ENCODE measurements around the gene NTF4. TPM values are rescaled to one million over a fixed set of nuclear protein-coding genes. Genes with fewer than 3 reads are reported as not detected.

The NTF4 gene
- total RNA-seq, 1 donor from 2014 or later: 3.8 TPM

- Histone ChIP-seq H3K36me3 (peaks cover 12% of the 10 kb centered on the region), H3K27ac (no peak overlapping the region), H3K9me3 (ENCODE audit: low read depth) (no peaks in the 10 kb centered on the region), H3F3A (ENCODE audit: low read depth) (peaks cover 44% of the 10 kb centered on the region), H4K20me1 (ENCODE audit: low read depth) (peaks cover 99% of the 10 kb centered on the region), H3K4me3 (no peak overlapping the region), H3K9ac (no peak overlapping the region), H3K27me3 (no peaks in the 10 kb centered on the region), H3K79me2 (ENCODE audit: low read depth) (peaks cover 99% of the 10 kb centered on the region), H3K4me1 (peaks cover 10% of the 10 kb centered on the region), H3K4me2 (no peak overlapping the region), H2AFZ (replicated peaks) (no peak overlapping the region)
- Mint-ChIP-seq H3K27me3 (ENCODE audit: insufficient read depth, low read depth) (no peaks in the 10 kb centered on the region), H3K4me1 (peaks cover 8% of the 10 kb centered on the region), H3K9me3 (no peaks in the 10 kb centered on the region), H3K27ac (no peak overlapping the region), H3K4me3 (no peak overlapping the region), H3K36me3 (peaks cover 30% of the 10 kb centered on the region)
- DNase-seq (ENCODE audit: low spot score): no peak
- TF ChIP-seq EZH2 (IDR thresholded peaks at IDR 0.05) (no peak), CTCF (IDR thresholded peaks at IDR 0.05) (no peak), EZH2phosphoT487 (IDR thresholded peaks at IDR 0.05) (no peak)
These were observed 26.9 kb upstream of the NTF4 start for GRCh38 chr19:49091391-49092038.

GRCh38 chr19:49086296-49086695 is 21.7 kb upstream of the NTF4 start:
- Histone ChIP-seq H3K9ac (peak overlapping the region; percentile 96), H3K4me1 (peaks cover 18% of the 10 kb centered on the region), H2AFZ (replicated peaks) (no peak overlapping the region), H3K4me3 (peak overlapping the region; percentile 89), H3K27me3 (peaks cover 4% of the 10 kb centered on the region), H3K4me2 (peak overlapping the region; percentile 100), H3K27ac (no peak overlapping the region), H3K9me3 (ENCODE audit: low read depth) (no peaks in the 10 kb centered on the region), H4K20me1 (ENCODE audit: low read depth) (peaks cover 59% of the 10 kb centered on the region), H3F3A (ENCODE audit: low read depth) (peaks cover 14% of the 10 kb centered on the region), H3K79me2 (ENCODE audit: low read depth) (peaks cover 59% of the 10 kb centered on the region), H3K36me3 (peaks cover 7% of the 10 kb centered on the region)
- Mint-ChIP-seq H3K4me1 (peaks cover 20% of the 10 kb centered on the region), H3K9me3 (no peaks in the 10 kb centered on the region), H3K4me3 (peak overlapping the region; percentile 97), H3K36me3 (peaks cover 16% of the 10 kb centered on the region), H3K27me3 (ENCODE audit: insufficient read depth, low read depth) (peaks cover 2% of the 10 kb centered on the region), H3K27ac (peak overlapping the region; percentile 94)
- no peak for TF ChIP-seq EZH2 (IDR thresholded peaks at IDR 0.05)
- no peak for TF ChIP-seq CTCF (IDR thresholded peaks at IDR 0.05)
- TF ChIP-seq EZH2phosphoT487 (IDR thresholded peaks at IDR 0.05): no peak
- no peak for DNase-seq (ENCODE audit: low spot score)

- TF ChIP-seq EZH2 (IDR thresholded peaks at IDR 0.05) (no peak), EZH2phosphoT487 (IDR thresholded peaks at IDR 0.05) (no peak), CTCF (IDR thresholded peaks at IDR 0.05) (no peak)
- peak overlapping the region; percentile 83 for H2AFZ ChIP-seq (replicated peaks)
- Mint-ChIP-seq H3K36me3 (peaks cover 15% of the 10 kb centered on the region), H3K4me3 (peak overlapping the region; percentile 97), H3K9me3 (no peaks in the 10 kb centered on the region), H3K27ac (peak overlapping the region; percentile 94), H3K27me3 (ENCODE audit: insufficient read depth, low read depth) (peaks cover 3% of the 10 kb centered on the region), H3K4me1 (peaks cover 20% of the 10 kb centered on the region)
- no peak for DNase-seq (ENCODE audit: low spot score)
- no peaks in the 10 kb centered on the region for H3K9me3 ChIP-seq (ENCODE audit: low read depth)
- H3K4me1 ChIP-seq: peaks cover 18% of the 10 kb centered on the region
- peaks cover 6% of the 10 kb centered on the region for H3K36me3 ChIP-seq
- peak overlapping the region; percentile 89 for H3K4me3 ChIP-seq
- H3K79me2 ChIP-seq (ENCODE audit: low read depth): peaks cover 56% of the 10 kb centered on the region
- peaks cover 14% of the 10 kb centered on the region for H3F3A ChIP-seq (ENCODE audit: low read depth)
- H3K4me2 ChIP-seq: peak overlapping the region; percentile 100
- H3K9ac ChIP-seq: peak overlapping the region; percentile 96
- H4K20me1 ChIP-seq (ENCODE audit: low read depth): peaks cover 54% of the 10 kb centered on the region
- H3K27me3 ChIP-seq: peaks cover 7% of the 10 kb centered on the region
- H3K27ac ChIP-seq: peak overlapping the region; percentile 93
These were observed 21.2 kb upstream of the NTF4 start for GRCh38 chr19:49085868-49086232.

All from neural progenitor cell (in vitro differentiated cells).